GM23248 (cell line): ENCODE data around the gene ZNF22.
"Not testable (repeated sequence)": the region's sequence is repeated elsewhere in the genome, so short reads cannot be mapped to it uniquely, and the experiment has no call there.

ENCODE experiments used
- EZH2 ChIP-seq: fragments of 200-600 bp; sonication (generic); IDR thresholded peaks from 2 replicates; pipeline ENCODE4 v1.6.1; 2018; ENCODE audit warnings: antibody characterized with exemption, mild to moderate bottlenecking; ENCODE audit not compliant: insufficient read depth, poor library complexity, severe bottlenecking
- EZH2phosphoT487 ChIP-seq: fragments of 200-600 bp; sonication (generic); IDR thresholded peaks from 2 replicates; pipeline ENCODE4 v1.6.1; 2018; ENCODE audit warnings: antibody characterized with exemption, moderate library complexity, mild to moderate bottlenecking, low read depth; ENCODE audit not compliant: insufficient read depth

DNA sequence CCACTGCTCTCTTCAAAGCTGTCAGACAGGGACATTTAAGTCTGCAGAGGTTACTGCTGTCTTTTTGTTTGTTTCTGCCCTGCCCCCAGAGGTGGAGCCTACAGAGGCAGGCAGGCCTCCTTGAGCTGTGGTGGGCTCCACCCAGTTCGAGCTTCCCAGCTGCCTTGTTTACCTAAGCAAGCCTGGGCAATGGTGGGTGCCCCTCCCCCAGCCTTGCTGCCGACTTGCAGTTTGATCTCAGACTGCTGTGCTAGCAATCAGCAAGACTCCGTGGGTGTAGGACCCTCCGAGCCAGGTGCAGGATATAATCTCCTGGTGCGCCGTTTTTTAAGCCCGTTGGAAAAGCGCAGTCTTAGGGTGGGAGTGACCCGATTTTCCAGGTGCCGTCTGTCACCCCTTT is 13.8 kb downstream of the ZNF22 start:
- TF ChIP-seq EZH2, EZH2phosphoT487: not testable (repeated sequence)
